GM12878 (cell line): ENCODE measurements around the gene DNAH17. TPM values are rescaled to one million over a fixed set of nuclear protein-coding genes. Genes with fewer than 3 reads are reported as not detected.

Source experiments
- ATAC-seq: fragments of 200-7000 bp; cut with Tn5 transposase; 3 replicates; pipeline ENCODE4 v1.9.1; 2020; ENCODE audit warnings: mild to moderate bottlenecking, moderate library complexity
- BruUV-seq: library from RNA; stranded (reverse); fragments of 400-500 nt; replicated peaks from 2 replicates; lab custom pipeline; 2021; lab: Mats Ljungman, UMichigan
- CTCF ChIA-PET: fragments of 300-600 bp; sonication (Branson Sonifier 250); formaldehyde crosslinking; extraction: SDS; loops from one replicate; lab custom pipeline; 2021; ENCODE audit warnings: inconsistent platforms; lab: Yijun Ruan, JAX
- POLR2A ChIA-PET: fragments of 350-600 bp; formaldehyde crosslinking; extraction: SDS; loops from one replicate; lab custom pipeline; 2021; ENCODE audit warnings: inconsistent platforms; lab: Charles Lee
- RAD21 ChIA-PET: fragments of 300-600 bp; sonication (Branson Sonifier 250); formaldehyde crosslinking; loops from one replicate; lab custom pipeline; 2023; ENCODE audit warnings: antibody characterized with exemption; ENCODE audit not compliant: unreplicated experiment; lab: Charles Lee
- SMC1A ChIA-PET: fragments of 300-600 bp; sonication (Branson Sonifier 250); formaldehyde crosslinking; loops from one replicate; lab custom pipeline; 2023; ENCODE audit not compliant: unreplicated experiment, uncharacterized antibody; lab: Charles Lee
- DNase-seq: peaks from one replicate; pipeline ENCODE4 v3.0.0-alpha.2; 2011; ENCODE audit warnings: low read depth, low spot score
- FAIRE-seq: peaks from 3 replicates; lab custom pipeline; 2011; peaks lifted over from hg19 to GRCh38; lab: Jason Lieb, UNC
- H2AFZ ChIP-seq: 2 replicates; pipeline ENCODE4 v1.6.0; 2011; ENCODE audit warnings: low read depth, low read length, control low read depth; ENCODE audit not compliant: control insufficient read depth
- H3K27ac ChIP-seq: 2 replicates; pipeline ENCODE4 v1.5.1; 2011; ENCODE audit warnings: control low read depth; ENCODE audit not compliant: control insufficient read depth, insufficient read depth
- H3K27me3 ChIP-seq, 2 experiments: replicated peaks in 1 of 2; 2 replicates each; pipeline versions ENCODE4 v1.6.0 to v1.6.1; 2011; ENCODE audit warnings: low read length in 1 of 2; ENCODE audit not compliant: control insufficient read depth in 2 of 2, insufficient read depth in 2 of 2
- H3K36me3 ChIP-seq, 2 experiments: 2 replicates each; pipeline ENCODE4 v1.5.1; 2011; ENCODE audit warnings: low read length in 1 of 2; ENCODE audit not compliant: control insufficient read depth in 2 of 2, insufficient read depth in 2 of 2
- H3K4me1 ChIP-seq: 2 replicates; pipeline ENCODE4 v1.6.1; 2011; ENCODE audit warnings: mild to moderate bottlenecking, low read length, moderate library complexity, mixed read lengths; ENCODE audit not compliant: control insufficient read depth, insufficient read depth
- H3K4me2 ChIP-seq: 2 replicates; pipeline ENCODE4 v1.6.0; 2011; ENCODE audit warnings: control low read depth; ENCODE audit not compliant: control insufficient read depth, insufficient read depth
- H3K4me3 ChIP-seq: fragments of 200-600 bp; sonication (generic); 2 replicates; pipeline ENCODE4 v1.5.1; 2016
- H3K79me2 ChIP-seq: 2 replicates; pipeline ENCODE4 v1.6.0; 2011; ENCODE audit warnings: low read length; ENCODE audit not compliant: control insufficient read depth, insufficient read depth
- H3K9ac ChIP-seq: 2 replicates; pipeline ENCODE4 v1.8.0; 2011; ENCODE audit warnings: low read length, control low read depth, mixed read lengths; ENCODE audit not compliant: control insufficient read depth, insufficient read depth
- H3K9me3 ChIP-seq: replicated peaks from 3 replicates; pipeline ENCODE4 v1.5.1; 2011; ENCODE audit warnings: mild to moderate bottlenecking, low read length; ENCODE audit not compliant: control insufficient read depth, insufficient read depth
- H4K20me1 ChIP-seq: 2 replicates; pipeline ENCODE4 v1.6.0; 2011; ENCODE audit not compliant: control insufficient read depth, insufficient read depth
- BCLAF1 ChIP-seq: fragments of 450-650 bp; IDR thresholded peaks from 2 replicates; pipeline ENCODE4 v1.6.1; 2017; ENCODE audit warnings: antibody characterized with exemption, mild to moderate bottlenecking, moderate library complexity
- CHD2 ChIP-seq: IDR thresholded peaks from 2 replicates; pipeline ENCODE4 v1.6.1; 2011; ENCODE audit warnings: low read depth, low read length, improper control_type of control experiment, borderline replicate concordance
- EED ChIP-seq: sonication (generic); IDR thresholded peaks from 2 replicates; pipeline ENCODE4 v1.6.1; 2016; ENCODE audit warnings: antibody characterized with exemption, low read depth
- EGR1 ChIP-seq, 2 experiments: IDR thresholded peaks; 1 replicate in 1 of 2; 2 replicates in 1 of 2; pipeline ENCODE4 v1.6.1; 2011 to 2012; ENCODE audit warnings: low read depth in 2 of 2, low read length in 2 of 2, borderline replicate concordance in 1 of 2, mild to moderate bottlenecking in 1 of 2, moderate library complexity in 1 of 2
- ESRRA ChIP-seq: IDR thresholded peaks from 2 replicates; pipeline ENCODE4 v1.6.1; 2012; ENCODE audit warnings: mild to moderate bottlenecking, low read length, improper control_type of control experiment
- KLF5 ChIP-seq: fragments of 450-650 bp; IDR thresholded peaks from 2 replicates; pipeline ENCODE4 v1.6.1; 2014; ENCODE audit warnings: mild to moderate bottlenecking; ENCODE audit not compliant: partially characterized antibody
- POLR2AphosphoS2 ChIP-seq: IDR thresholded peaks from 2 replicates; pipeline ENCODE4 v1.6.1; 2011; ENCODE audit warnings: low read depth, mild to moderate bottlenecking, low read length, improper control_type of control experiment, moderate library complexity
- SUZ12 ChIP-seq: fragments of 200-600 bp; sonication (generic); IDR thresholded peaks from one replicate; pipeline ENCODE4 v1.6.1; 2018; ENCODE audit warnings: antibody characterized with exemption, mild to moderate bottlenecking; ENCODE audit not compliant: unreplicated experiment
- WGBS: methylation state at CpG from one replicate; pipeline ENCODE4 v1.1.6; 2016; ENCODE audit warnings: low lambda C conversion rate; ENCODE audit not compliant: insufficient replicate concordance, insufficient coverage; ENCODE audit errors: missing lambda C conversion rate; 5-methylcytosine and 5-hydroxymethylcytosine counted together
- in situ Hi-C: fragments of 300-500 bp; cut with MboI; formaldehyde crosslinking; loops from 9 replicates; pipeline ENCODE4 v1.14.3; 2018; ENCODE audit warnings: mixed read lengths
- intact Hi-C: fragments of 100-400 bp; cut with micrococcal nuclease; formaldehyde crosslinking; loops from one replicate; pipeline ENCODE4 v1.14.2; 2022; ENCODE audit not compliant: unreplicated experiment
- polyA plus RNA-seq, 11 experiments: library from polyadenylated mRNA; depleted of rRNA in 4 of 11; unstranded in 6 of 11; stranded (reverse) in 5 of 11; fragments of >200 nt; fragmentation: Nextera tagmentation in 4 of 11; fragmentation: Illumina TruSeq in 1 of 11; extraction: Ambion mirVana in 4 of 11; extraction: Trizol in 1 of 11; gene quantifications; 1 replicate in 1 of 11; 2 replicates in 10 of 11; pipeline versions ENCODE4 v1.2.1 to v1.2.3, GENCODE V29; 2011 to 2016; ENCODE audit warnings: inconsistent platforms in 2 of 11, missing spikeins in 2 of 11, low read depth in 1 of 11
- total RNA-seq, 4 experiments: library from RNA; depleted of rRNA in 3 of 4; stranded (reverse); fragments of >200 nt in 3 of 4; fragmentation: Illumina TruSeq in 1 of 4; extraction: Trizol in 1 of 4; gene quantifications; 2 replicates each; pipeline versions ENCODE4 v1.2.1 to v1.2.3, GENCODE V29; 2013 to 2021

Gene DNAH17
- total and polyA plus RNA-seq, 10 of the 15 experiments (the other 5 are each of a cell fraction or from before 2014, with no cell fraction given): 0.16 to 2.9 (median 0.56) TPM

- POLR2A ChIA-PET: interaction anchor here (0.5 kb wide), 1 partner anchor 11 kb away, joined by 3 read pairs; no protein-coding TSS in a partner anchor
- RAD21 ChIA-PET: interaction anchor here (1.6 kb wide), 1 partner anchor 19 kb away, joined by 5 read pairs; no protein-coding TSS in a partner anchor
- SMC1A ChIA-PET: no interaction called here
These were observed 196.8 kb downstream of the DNAH17 start for GRCh38 chr17:78380370-78380769.

More at GRCh38 chr17:78380370-78380769, 196.8 kb downstream of the DNAH17 start:
- Histone ChIP-seq H3K4me2 (peak overlapping the region; percentile 46), H3K9me3 (no peaks in the 10 kb centered on the region), H3K4me3 (peak overlapping the region; percentile 91), H3K36me3 (no peaks in the 10 kb centered on the region; a peak in 1 of 4 replicates), H3K4me1 (peaks cover 60% of the 10 kb centered on the region), H3K9ac (peak overlapping the region; percentile 38; the same call in 1 of the 2 replicates), H2AFZ (no peak overlapping the region), H4K20me1 (no peaks in the 10 kb centered on the region), H3K27ac (0 out of 2 replicates have a peak overlapping the region, but pooled peaks have one; percentile 24), H3K79me2 (peaks cover 66% of the 10 kb centered on the region), H3K27me3 (no peaks in the 10 kb centered on the region)
- BruUV-seq: no TSS peak
- TF ChIP-seq BCLAF1: no peak
- TF ChIP-seq EED: no peak
- TF ChIP-seq SUZ12: no peak
- TF ChIP-seq CHD2: no peak
- no peak for TF ChIP-seq POLR2AphosphoS2
- TF ChIP-seq EGR1 (IDR thresholded peaks at IDR 0.05; ENCODE audit: borderline replicate concordance in 1 of 2, low read depth in 2 of 2, low read length in 2 of 2): no peak
- TF ChIP-seq ESRRA: no peak
- TF ChIP-seq KLF5: no peak
- in situ Hi-C loops: no loop called here
- CTCF ChIA-PET: interaction anchor here (0.6 to 2.4 kb wide), 4 partner anchors 12 to 1462 kb away, joined by 3 to 6 read pairs (median 4); no protein-coding TSS in a partner anchor
- ATAC-seq (no peak), DNase-seq (no peak), FAIRE-seq (no peak)
- 77% methylated on average over 5 of the region's 5 CpGs for WGBS
- intact Hi-C loops: no loop called here
